Midbrain (tissue), 1 donor: Measurements from ENCODE around the gene CITED2.

Experiments used
- DNase-seq: peaks from one replicate; lab custom pipeline; 2025; lab: John Stamatoyannopoulos, UW

Gene CITED2

GRCh38 chr6:139330306-139330705, 44.1 kb downstream of the CITED2 start:
- DNase-seq = no peak

GRCh38 chr6:139329224-139329623, 45.2 kb downstream of the CITED2 start:
- no peak for DNase-seq

DNA sequence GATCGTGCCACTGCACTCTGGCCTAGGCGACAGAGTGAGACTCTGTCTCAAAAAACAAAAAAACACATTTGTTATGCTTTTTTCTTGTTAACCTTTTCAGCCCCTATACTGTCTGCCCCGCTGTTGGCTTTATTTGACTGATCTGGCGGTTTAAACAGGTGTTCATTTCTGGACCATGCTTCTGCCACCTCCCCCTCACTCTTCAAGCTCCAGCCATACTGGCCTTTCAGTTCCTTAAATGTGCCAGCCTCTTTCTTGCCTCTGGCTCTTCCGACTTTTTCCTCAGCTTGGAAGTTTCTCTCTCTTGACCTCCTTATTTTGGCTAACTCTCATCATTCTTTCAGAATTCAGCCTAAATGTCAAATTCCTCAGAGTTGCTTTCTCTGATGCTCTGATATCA, 47.4 kb downstream of the CITED2 start:
- DNase-seq = no peak

DNA sequence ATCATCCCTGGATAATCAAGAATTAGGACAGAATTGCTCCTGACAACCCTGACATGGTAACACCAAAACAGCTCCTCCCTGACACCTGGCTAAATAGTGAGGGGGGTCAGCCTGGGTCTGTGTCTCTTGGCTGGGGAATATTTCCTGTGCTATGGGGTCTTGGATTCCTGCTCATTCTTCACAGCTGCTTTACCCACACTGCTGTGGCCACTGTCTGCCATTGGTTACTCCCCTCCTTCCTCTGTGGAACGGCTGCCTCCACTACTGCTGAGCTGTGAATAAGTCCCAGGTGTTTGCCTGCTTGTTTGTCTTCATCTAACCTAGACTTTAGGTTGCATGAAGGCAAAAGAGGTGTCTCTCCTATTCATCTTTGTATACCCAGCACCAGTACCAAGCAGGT, 48.8 kb downstream of the CITED2 start:
- DNase-seq = no peak

DNA sequence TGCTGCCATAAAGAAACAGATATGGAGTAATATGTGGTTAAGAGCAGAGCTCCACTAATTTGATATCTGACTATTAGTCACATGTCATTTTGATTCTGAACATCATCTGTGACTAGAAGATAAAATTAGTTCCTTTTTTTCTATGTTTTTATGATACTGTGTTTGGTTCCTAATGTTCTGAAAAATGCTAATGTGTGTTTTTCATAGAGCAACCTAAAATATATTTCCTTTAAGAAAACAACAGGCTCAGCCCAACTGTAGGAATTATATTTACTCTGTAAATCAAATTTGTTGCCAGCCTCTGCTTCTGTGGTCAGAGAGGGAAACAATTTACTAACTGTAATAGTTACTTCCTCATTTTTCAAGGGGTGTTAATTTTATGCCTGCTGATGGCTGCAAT, 49.3 kb downstream of the CITED2 start:
- no peak for DNase-seq

- DNase-seq = no peak
These were observed 50.2 kb downstream of the CITED2 start for GRCh38 chr6:139324301-139324555.

DNA sequence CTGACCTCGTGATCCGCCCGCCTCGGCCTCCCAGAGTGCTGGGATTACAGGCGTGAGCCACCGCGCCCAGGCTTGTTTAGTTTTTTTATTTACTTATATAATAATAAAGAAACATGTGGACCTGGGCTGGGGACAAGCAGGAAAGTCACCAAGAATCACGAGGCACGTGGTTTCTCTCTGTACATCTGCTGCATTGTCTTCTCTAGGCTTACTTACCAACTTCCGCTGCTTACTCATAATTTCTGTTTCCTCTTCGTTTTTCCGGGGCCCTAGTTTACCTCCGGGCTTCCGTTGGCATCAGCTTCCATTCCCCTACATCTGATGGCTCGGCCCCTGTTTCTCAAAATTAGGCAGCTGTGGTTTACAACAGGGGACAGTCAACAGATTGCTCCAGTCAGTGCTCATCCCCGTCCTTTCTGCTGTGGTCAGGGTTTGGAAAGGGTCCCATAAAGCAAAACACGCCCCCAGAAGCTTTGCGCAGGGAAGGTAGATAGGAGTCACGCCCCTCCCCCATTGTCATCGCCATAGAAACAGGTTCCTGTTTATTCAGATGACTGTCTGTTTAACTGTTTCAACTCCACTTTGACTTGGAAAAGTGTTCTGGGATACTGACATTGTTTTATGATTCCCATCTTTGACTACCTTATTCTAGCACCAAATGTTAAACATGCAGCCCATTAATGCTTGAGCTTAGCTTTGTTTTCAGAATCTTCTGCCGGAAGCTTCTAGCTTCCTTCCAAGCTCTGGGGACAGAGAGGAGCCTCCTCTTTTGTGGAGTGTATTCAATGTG, 50.7 kb downstream of the CITED2 start:
- no peak for DNase-seq
